Measurements from ENCODE around the gene NTRK3. TPM values are rescaled to one million over a fixed set of nuclear protein-coding genes. Genes with fewer than 3 reads are reported as not detected.

The NTRK3 gene
- total RNA-seq, 1 experiment from 2014 or later = 0.10 TPM

GRCh38 chr15:88232771-88233201 is 23.8 kb downstream of the NTRK3 start:
- DNase-seq (ENCODE audit: low read depth) = no peak

- DNase-seq (ENCODE audit: low read depth) = no peak
These were observed 24.5 kb downstream of the NTRK3 start for GRCh38 chr15:88231909-88232644.

GRCh38 chr15:88230823-88231222 is 25.7 kb downstream of the NTRK3 start:
- DNase-seq (ENCODE audit: low read depth) = no peak

GRCh38 chr15:88225461-88225860 is 31.1 kb downstream of the NTRK3 start:
- no peak for DNase-seq (ENCODE audit: low read depth)

- no peak for DNase-seq (ENCODE audit: low read depth)
These were observed 33.5 kb downstream of the NTRK3 start for GRCh38 chr15:88223084-88223483.

GRCh38 chr15:88221836-88222235 is 34.7 kb downstream of the NTRK3 start:
- no peak for DNase-seq (ENCODE audit: low read depth)

- no peak for DNase-seq (ENCODE audit: low read depth)
These were observed 35.9 kb downstream of the NTRK3 start for GRCh38 chr15:88220443-88221335.

GRCh38 chr15:88219623-88220022 is 36.9 kb downstream of the NTRK3 start:
- no peak for DNase-seq (ENCODE audit: low read depth)

GRCh38 chr15:88218557-88219221 is 37.9 kb downstream of the NTRK3 start:
- no peak for DNase-seq (ENCODE audit: low read depth)

GRCh38 chr15:88215066-88215648 is 41.4 kb downstream of the NTRK3 start:
- no peak for DNase-seq (ENCODE audit: low read depth)

GRCh38 chr15:88209111-88209510 is 47.4 kb downstream of the NTRK3 start:
- DNase-seq (ENCODE audit: low read depth) = no peak

GRCh38 chr15:88208396-88208795 is 48.1 kb downstream of the NTRK3 start:
- DNase-seq (ENCODE audit: low read depth) = no peak

GRCh38 chr15:88207565-88207964 is 49.0 kb downstream of the NTRK3 start:
- DNase-seq (ENCODE audit: low read depth) = no peak

GRCh38 chr15:88204584-88204983 is 52.0 kb downstream of the NTRK3 start:
- no peak for DNase-seq (ENCODE audit: low read depth)

- no peak for DNase-seq (ENCODE audit: low read depth)
These were observed 54.3 kb downstream of the NTRK3 start for GRCh38 chr15:88202231-88202630.

- DNase-seq (ENCODE audit: low read depth) = no peak
These were observed 55.3 kb downstream of the NTRK3 start for GRCh38 chr15:88201207-88201606.

- DNase-seq (ENCODE audit: low read depth) = no peak
These were observed 59.6 kb downstream of the NTRK3 start for GRCh38 chr15:88196961-88197360.

GRCh38 chr15:88194162-88194561 is 62.4 kb downstream of the NTRK3 start:
- no peak for DNase-seq (ENCODE audit: low read depth)

- DNase-seq (ENCODE audit: low read depth) = no peak
These were observed 63.1 kb downstream of the NTRK3 start for GRCh38 chr15:88193415-88193814.

GRCh38 chr15:88191812-88192165 is 64.8 kb downstream of the NTRK3 start:
- DNase-seq (ENCODE audit: low read depth) = no peak

GRCh38 chr15:88190232-88190631 is 66.3 kb downstream of the NTRK3 start:
- DNase-seq (ENCODE audit: low read depth) = no peak

GRCh38 chr15:88188300-88188699 is 68.2 kb downstream of the NTRK3 start:
- DNase-seq (ENCODE audit: low read depth) = no peak
